NCI-H510A (cell line): ENCODE measurements around the gene WIPI1.
"Not testable (repeated sequence)": the region's sequence is repeated elsewhere in the genome, so short reads cannot be mapped to it uniquely, and the experiment has no call there.

Experiments
- DNase-seq: peaks from one replicate; lab custom pipeline; 2025; lab: John Stamatoyannopoulos, UW

The WIPI1 gene, protein sequence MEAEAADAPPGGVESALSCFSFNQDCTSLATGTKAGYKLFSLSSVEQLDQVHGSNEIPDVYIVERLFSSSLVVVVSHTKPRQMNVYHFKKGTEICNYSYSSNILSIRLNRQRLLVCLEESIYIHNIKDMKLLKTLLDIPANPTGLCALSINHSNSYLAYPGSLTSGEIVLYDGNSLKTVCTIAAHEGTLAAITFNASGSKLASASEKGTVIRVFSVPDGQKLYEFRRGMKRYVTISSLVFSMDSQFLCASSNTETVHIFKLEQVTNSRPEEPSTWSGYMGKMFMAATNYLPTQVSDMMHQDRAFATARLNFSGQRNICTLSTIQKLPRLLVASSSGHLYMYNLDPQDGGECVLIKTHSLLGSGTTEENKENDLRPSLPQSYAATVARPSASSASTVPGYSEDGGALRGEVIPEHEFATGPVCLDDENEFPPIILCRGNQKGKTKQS

GRCh38 chr17:68457168-68457538 is at the start of gene WIPI1:
Gene WIPI1 (minus strand): TSS chr17:68457496. CDS start chr17:68457421, 75 bp downstream.
- DNase-seq: no peak

DNA sequence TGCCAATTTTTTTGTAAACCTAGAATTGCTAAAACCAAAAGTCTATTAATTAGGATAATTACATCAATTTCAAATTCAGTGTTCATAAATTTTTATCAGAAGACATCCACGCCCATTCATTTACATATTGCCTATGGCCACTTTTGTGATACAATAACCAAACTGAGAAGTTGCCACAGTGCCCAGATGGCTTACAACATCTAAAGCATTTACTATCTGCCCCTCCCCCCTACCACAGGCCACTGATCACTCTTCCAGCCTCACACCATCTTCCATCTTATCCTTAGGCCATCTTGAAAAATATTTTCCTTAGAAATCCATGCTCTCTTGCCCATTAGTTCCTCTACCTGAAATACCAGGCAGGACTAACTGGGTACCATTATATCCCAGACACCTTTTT is 48.7 kb upstream of the WIPI1 start:
- no peak for DNase-seq

- no peak for DNase-seq
Observed at GRCh38 chr17:68501074-68501473, 43.8 kb upstream of the WIPI1 start.

DNA sequence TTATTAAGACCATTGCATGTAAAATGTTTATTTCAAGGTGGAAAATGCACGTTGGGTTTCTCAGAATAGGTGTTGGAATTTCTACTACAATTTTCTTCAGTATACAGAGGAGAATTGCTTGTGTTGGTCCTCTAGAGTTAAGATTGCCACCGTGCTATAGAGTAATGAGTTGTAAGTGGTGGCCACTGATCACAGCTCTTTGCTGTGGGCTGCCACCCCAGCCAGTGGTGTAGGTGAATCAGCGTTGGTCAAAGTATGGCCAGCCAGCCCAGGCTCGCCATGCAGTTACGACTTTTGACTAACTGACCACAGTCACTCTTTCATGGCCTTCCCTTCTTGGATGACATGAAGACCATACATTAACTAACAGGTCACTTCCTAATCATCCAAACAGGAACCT is 42.3 kb upstream of the WIPI1 start:
- DNase-seq: no peak

- no peak for DNase-seq
Observed at GRCh38 chr17:68498479-68499326, 41.4 kb upstream of the WIPI1 start.

- no peak for DNase-seq
Observed at GRCh38 chr17:68497885-68498319, 40.6 kb upstream of the WIPI1 start.

- DNase-seq: no peak
Observed at GRCh38 chr17:68495081-68495480, 37.8 kb upstream of the WIPI1 start.

DNA sequence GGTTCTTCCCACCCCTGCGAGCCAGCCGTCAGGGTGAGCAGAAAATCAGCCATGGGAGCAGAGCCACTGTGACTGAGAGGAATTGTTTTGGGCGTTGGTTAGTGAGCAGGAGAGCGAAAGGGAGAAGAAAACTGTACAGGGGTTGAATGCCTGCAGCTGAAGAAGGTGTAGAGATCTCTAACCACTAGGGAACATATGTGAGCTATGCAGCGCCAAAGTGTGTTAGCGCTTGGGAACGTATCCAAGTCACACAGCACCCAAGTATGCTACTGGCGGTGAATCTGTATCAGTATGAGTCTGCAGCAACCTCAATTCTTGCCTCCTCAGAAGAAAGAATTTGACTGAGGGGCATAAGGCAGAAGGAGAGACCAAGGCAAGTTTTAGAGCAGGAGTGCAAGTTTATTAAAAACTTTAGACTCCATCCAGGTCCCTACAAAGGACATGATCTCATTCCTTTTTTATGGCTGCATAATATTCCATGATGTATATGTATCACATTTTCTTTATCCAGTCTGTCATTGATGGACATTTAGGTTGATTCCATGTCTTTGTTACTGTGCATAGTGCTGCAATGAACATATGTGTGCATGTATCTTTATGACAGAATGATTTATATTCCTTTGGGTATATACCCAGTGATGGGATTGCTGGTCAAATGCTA is 35.2 kb upstream of the WIPI1 start:
- not testable (repeated sequence) for DNase-seq

- DNase-seq: no peak
Observed at GRCh38 chr17:68491381-68492231, 34.3 kb upstream of the WIPI1 start.

GRCh38 chr17:68489919-68490318 is 32.6 kb upstream of the WIPI1 start:
- no peak for DNase-seq

- no peak for DNase-seq
Observed at GRCh38 chr17:68484458-68484857, 27.2 kb upstream of the WIPI1 start.

GRCh38 chr17:68482576-68483041 is 25.3 kb upstream of the WIPI1 start:
- DNase-seq: no peak

- DNase-seq: no peak
Observed at GRCh38 chr17:68480885-68481284, 23.6 kb upstream of the WIPI1 start.

GRCh38 chr17:68470961-68471360 is 13.7 kb upstream of the WIPI1 start:
- DNase-seq: no peak

DNA sequence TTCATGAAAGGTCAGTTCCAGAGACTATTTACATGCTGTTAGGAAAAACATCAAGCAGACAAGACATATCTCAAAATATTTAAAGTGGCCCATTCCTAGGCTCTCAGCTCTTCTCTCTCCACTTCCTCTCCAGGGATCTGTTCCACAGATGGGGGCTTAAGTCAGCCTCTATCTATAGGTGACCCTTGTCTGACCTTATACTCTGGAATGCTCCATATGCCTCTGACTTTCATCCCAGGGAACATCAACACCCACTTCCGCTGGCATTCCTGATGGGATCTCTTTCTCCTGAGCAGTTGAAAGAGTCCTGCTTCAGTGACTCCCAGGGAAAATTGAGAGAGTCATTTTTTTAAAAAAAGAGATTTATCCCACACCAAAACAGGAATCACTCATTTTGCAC is 11.5 kb upstream of the WIPI1 start:
- DNase-seq: no peak

- no peak for DNase-seq
Observed at GRCh38 chr17:68468334-68468733, 11.0 kb upstream of the WIPI1 start.

- no peak for DNase-seq
Observed at GRCh38 chr17:68463211-68464019, 6.1 kb upstream of the WIPI1 start.

DNA sequence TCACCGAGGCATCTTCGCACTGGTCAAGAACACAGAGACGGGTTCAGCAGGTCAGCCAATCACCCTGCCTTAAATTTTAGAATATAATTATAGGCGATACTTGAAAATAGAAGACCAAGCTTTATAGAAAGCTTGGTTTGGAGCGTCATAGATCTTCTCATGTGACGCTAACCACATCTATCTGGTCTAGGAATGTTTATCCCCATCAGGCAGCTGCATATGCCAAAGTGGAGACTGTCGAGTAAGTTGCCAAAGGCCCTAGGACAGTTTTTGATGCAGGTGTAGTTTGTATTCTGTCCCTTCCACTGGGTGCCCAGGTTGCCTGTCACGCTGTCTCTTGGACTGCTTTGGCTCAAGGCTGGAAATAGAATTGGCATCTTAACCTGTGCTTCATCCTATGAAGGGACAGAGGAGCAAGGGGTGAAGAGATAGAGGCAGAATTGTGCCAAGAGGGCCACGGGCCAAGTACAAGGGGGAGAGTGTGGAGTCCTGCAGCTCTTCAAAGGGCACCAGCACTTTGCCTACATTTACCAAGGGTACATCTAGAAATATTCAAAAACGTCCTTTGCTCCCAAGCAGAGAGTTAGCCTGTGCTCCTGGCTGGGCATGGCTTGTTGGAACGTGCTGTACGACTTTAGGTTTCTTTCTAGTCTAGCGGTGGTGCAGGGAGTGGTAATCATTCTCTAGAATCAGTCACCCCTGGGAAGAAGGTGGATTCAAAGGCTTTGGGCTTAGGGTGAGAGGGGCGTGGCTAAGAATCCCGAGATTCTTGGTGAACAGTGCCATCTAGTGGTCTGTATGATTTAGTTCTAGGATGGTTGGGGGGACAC is 5.3 kb upstream of the WIPI1 start:
- DNase-seq: peak; percentile 83

DNA sequence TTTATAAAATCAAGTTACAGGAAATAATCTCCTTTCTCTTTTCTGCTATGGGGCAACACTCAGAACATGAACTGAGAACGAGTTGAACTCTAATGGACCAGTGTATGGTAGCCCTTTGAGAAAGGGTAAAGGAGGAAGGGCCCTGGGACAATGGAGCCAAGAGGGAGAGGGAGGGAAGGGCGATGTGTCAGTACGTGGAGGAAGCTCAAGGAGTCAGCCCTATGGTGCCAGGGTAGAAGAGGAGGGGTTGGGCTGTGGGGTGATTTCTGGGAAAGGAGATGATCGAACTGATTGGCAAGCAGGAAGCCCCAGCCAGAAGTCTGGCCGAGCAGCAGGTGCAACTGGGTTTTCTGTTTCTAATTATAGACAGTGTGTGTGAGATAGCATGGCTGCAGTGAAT is 4.3 kb upstream of the WIPI1 start:
- no peak for DNase-seq

DNA sequence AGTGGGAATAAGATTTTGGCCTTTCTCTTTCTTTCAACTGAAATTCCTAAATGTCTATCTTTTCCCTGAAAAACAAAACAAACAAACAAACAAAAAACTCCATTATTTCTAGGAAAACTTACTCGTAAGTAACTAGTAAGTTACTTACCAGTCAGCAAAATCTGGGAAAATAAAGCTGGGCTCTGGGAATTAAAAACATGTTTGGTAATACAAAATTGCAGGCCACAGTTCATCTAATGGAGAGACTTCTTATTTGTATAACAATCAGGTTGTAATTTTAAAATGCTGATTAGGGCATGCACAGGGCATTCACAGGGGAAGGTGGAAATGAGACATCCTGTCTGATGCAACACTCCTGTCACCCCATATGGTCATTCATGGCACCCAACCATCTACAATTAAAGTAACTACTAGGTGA is 3.8 kb upstream of the WIPI1 start:
- DNase-seq: no peak
